Bronchial epithelial cell (primary cell): ENCODE data around the gene ANKRD42. TPM values are rescaled to one million over a fixed set of nuclear protein-coding genes. Genes with fewer than 3 reads are reported as not detected.

Source experiments
- DNase-seq: peaks from one replicate; pipeline ENCODE4 v3.0.0-alpha.2; 2010; ENCODE audit warnings: low read depth
- FAIRE-seq: peaks from 2 replicates; lab custom pipeline; 2011; peaks lifted over from hg19 to GRCh38; lab: Jason Lieb, UNC
- H3K27me3 ChIP-seq: 2 replicates; pipeline ENCODE4 v1.5.1; 2011; ENCODE audit warnings: low read length; ENCODE audit not compliant: control insufficient read depth, insufficient read depth
- H3K36me3 ChIP-seq: 2 replicates; pipeline ENCODE4 v1.5.1; 2011; ENCODE audit warnings: low read length; ENCODE audit not compliant: control insufficient read depth, insufficient read depth
- H3K4me3 ChIP-seq: 2 replicates; pipeline ENCODE4 v1.5.1; 2011; ENCODE audit warnings: mild to moderate bottlenecking, low read depth, low read length, control low read depth
- CTCF ChIP-seq: IDR thresholded peaks from 2 replicates; pipeline ENCODE4 v1.5.1; 2011; ENCODE audit warnings: mild to moderate bottlenecking, moderate library complexity, low read length, control low read depth, inconsistent platforms; ENCODE audit not compliant: insufficient read depth, severe bottlenecking
- total RNA-seq: library from RNA; depleted of rRNA; stranded (reverse); fragments of >200 nt; gene quantifications from 2 replicates; pipeline ENCODE4 v1.2.1, GENCODE V29; 2014

ANKRD42 gene
- total RNA-seq, 1 donor from 2014 or later, result 4.7 TPM

GRCh38 chr11:83168756-83169155 is 24.8 kb upstream of the ANKRD42 start:
- no peak overlapping the region for H3K4me3 ChIP-seq
- no peak for FAIRE-seq
- H3K36me3 ChIP-seq, result peaks cover 21% of the 10 kb centered on the region
- H3K27me3 ChIP-seq, result no peaks in the 10 kb centered on the region
- no peak for DNase-seq
- no peak for TF ChIP-seq CTCF

- TF ChIP-seq CTCF, result no peak
- Histone ChIP-seq H3K4me3 (no peak overlapping the region), H3K36me3 (peaks cover 18% of the 10 kb centered on the region), H3K27me3 (no peaks in the 10 kb centered on the region)
- DNase-seq (no peak), FAIRE-seq (no peak)
Measured at GRCh38 chr11:83170865-83171264, 22.6 kb upstream of the ANKRD42 start.

GRCh38 chr11:83172551-83172950 is 21.0 kb upstream of the ANKRD42 start:
- DNase-seq (no peak), FAIRE-seq (no peak)
- Histone ChIP-seq H3K27me3 (no peaks in the 10 kb centered on the region), H3K4me3 (no peak overlapping the region), H3K36me3 (peaks cover 18% of the 10 kb centered on the region)
- TF ChIP-seq CTCF, result no peak

- H3K27me3 ChIP-seq, result no peaks in the 10 kb centered on the region
- no peak for TF ChIP-seq CTCF
- peaks cover 11% of the 10 kb centered on the region for H3K36me3 ChIP-seq
- no peak overlapping the region for H3K4me3 ChIP-seq
- FAIRE-seq (no peak), DNase-seq (no peak)
Measured at GRCh38 chr11:83174008-83174407, 19.5 kb upstream of the ANKRD42 start.

- TF ChIP-seq CTCF, result no peak
- DNase-seq (no peak), FAIRE-seq (no peak)
- peaks cover 9% of the 10 kb centered on the region for H3K36me3 ChIP-seq
- no peak overlapping the region for H3K4me3 ChIP-seq
- no peaks in the 10 kb centered on the region for H3K27me3 ChIP-seq
Measured at GRCh38 chr11:83175815-83176214, 17.7 kb upstream of the ANKRD42 start.

GRCh38 chr11:83181815-83182214 is 11.7 kb upstream of the ANKRD42 start:
- Histone ChIP-seq H3K4me3 (no peak overlapping the region), H3K27me3 (no peaks in the 10 kb centered on the region), H3K36me3 (peaks cover 7% of the 10 kb centered on the region)
- TF ChIP-seq CTCF, result no peak
- DNase-seq (no peak), FAIRE-seq (no peak)
